ENCODE data around the gene NDUFS4. TPM values are rescaled to one million over a fixed set of nuclear protein-coding genes. Genes with fewer than 3 reads are reported as not detected.

Gene NDUFS4
- total and polyA plus RNA-seq, 2 of the 4 experiments (the other 2 are of a cell fraction) = 34.2 to 70.1 TPM

GRCh38 chr5:53575101-53575500 lies 14.7 kb downstream of the NDUFS4 start:
- H3K18ac ChIP-seq (ENCODE audit: low read depth, low read length) = no peak overlapping the region
- TF ChIP-seq RCOR1 (IDR thresholded peaks at IDR 0.05; ENCODE audit: insufficient replicate concordance, low read length) = no peak
- TF ChIP-seq MAFK (IDR thresholded peaks at IDR 0.05; ENCODE audit: low read depth, low read length) = no peak
- no peak for TF ChIP-seq MXI1 (IDR thresholded peaks at IDR 0.05; ENCODE audit: borderline replicate concordance, low read depth, low read length)
- TF ChIP-seq, protein P1, sequence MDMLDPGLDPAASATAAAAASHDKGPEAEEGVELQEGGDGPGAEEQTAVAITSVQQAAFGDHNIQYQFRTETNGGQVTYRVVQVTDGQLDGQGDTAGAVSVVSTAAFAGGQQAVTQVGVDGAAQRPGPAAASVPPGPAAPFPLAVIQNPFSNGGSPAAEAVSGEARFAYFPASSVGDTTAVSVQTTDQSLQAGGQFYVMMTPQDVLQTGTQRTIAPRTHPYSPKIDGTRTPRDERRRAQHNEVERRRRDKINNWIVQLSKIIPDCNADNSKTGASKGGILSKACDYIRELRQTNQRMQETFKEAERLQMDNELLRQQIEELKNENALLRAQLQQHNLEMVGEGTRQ (IDR thresholded peaks at IDR 0.05; ENCODE audit: low read depth, low read length) = no peak
- TF ChIP-seq FOS (IDR thresholded peaks at IDR 0.05; ENCODE audit: low read depth, low read length) = no peak
- no peak for TF ChIP-seq CHD1 (IDR thresholded peaks at IDR 0.05; ENCODE audit: low read depth, low read length)
- TF ChIP-seq NFE2L2 (IDR thresholded peaks at IDR 0.05; ENCODE audit: low read depth, low read length) = no peak
- TF ChIP-seq SMC3 (IDR thresholded peaks at IDR 0.05; ENCODE audit: low read depth, low read length) = no peak
- TF ChIP-seq RAD21 (IDR thresholded peaks at IDR 0.05; ENCODE audit: low read length) = no peak
- no peak for TF ChIP-seq RFX5 (IDR thresholded peaks at IDR 0.05; ENCODE audit: low read depth, low read length)
- no peak for TF ChIP-seq ELK1 (IDR thresholded peaks at IDR 0.05; ENCODE audit: borderline replicate concordance, low read depth, low read length)
- no peak overlapping the region for H2AK5ac ChIP-seq (ENCODE audit: low read depth, low read length)
- peaks cover 2% of the 10 kb centered on the region; the same call in 1 of the 2 replicates for H3K4me1 ChIP-seq (ENCODE audit: control insufficient read depth, insufficient read depth, low read length)
- no peak overlapping the region for H3K4ac ChIP-seq (ENCODE audit: low read depth, low read length)
- CTCF ChIA-PET = no interaction called here
- no peak overlapping the region for H3K4me3 ChIP-seq (ENCODE audit: insufficient read depth, low read depth, low read length)
- no peaks in the 10 kb centered on the region; the same call in 1 of the 2 replicates for H3K36me3 ChIP-seq (ENCODE audit: control insufficient read depth, insufficient read depth, low read length)
- no peak overlapping the region for H2AFZ ChIP-seq (replicated peaks; ENCODE audit: low read length, poor library complexity)
- in situ Hi-C loops (cut with MboI; ENCODE audit: low sequenced_read_pairs) (no loop called here), intact Hi-C loops (cut with micrococcal nuclease) (no loop called here), dilution Hi-C loops (cut with HindIII; ENCODE audit: low sequenced_read_pairs, unreplicated experiment) (no loop called here)
- H3K9me1 ChIP-seq (ENCODE audit: insufficient read depth, low read length) = no peaks in the 10 kb centered on the region; the same call in 1 of the 2 replicates
- H3K27me3 ChIP-seq (ENCODE audit: control insufficient read depth, insufficient read depth, low read length) = no peaks in the 10 kb centered on the region
- H3K9ac ChIP-seq (ENCODE audit: low read depth, low read length) = no peak overlapping the region
- DNase-seq = no peak
- H3K27ac ChIP-seq (ENCODE audit: insufficient read depth, low read length) = no peak overlapping the region
- no peak overlapping the region for H2BK20ac ChIP-seq (ENCODE audit: low read depth, low read length)
- no peak for ATAC-seq (ENCODE audit: low read depth)
- H3K14ac ChIP-seq (replicated peaks; ENCODE audit: low read depth, low read length) = no peak overlapping the region
- no peak overlapping the region for H3K4me2 ChIP-seq (ENCODE audit: low read depth, low read length)
- H3K56ac ChIP-seq (ENCODE audit: extremely low read depth, insufficient read depth, low read length) = no peak overlapping the region
- H4K20me1 ChIP-seq (ENCODE audit: insufficient read depth, low read length) = peaks cover 54% of the 10 kb centered on the region
- no peak overlapping the region for H3K23ac ChIP-seq (ENCODE audit: low read depth, low read length)
- no peak overlapping the region for H2BK120ac ChIP-seq (ENCODE audit: low read depth, low read length)
- H2AK9ac ChIP-seq (replicated peaks; ENCODE audit: low read depth, low read length, poor library complexity) = no peak overlapping the region
- no peak overlapping the region for H4K5ac ChIP-seq (ENCODE audit: low read depth, low read length)
- POLR2A ChIA-PET (ENCODE audit: unreplicated experiment) = no interaction called here
- H3K79me1 ChIP-seq (ENCODE audit: low read depth in 1 of 2, low read length in 2 of 2) = peaks cover 30 to 61% of the 10 kb centered on the region in 2 experiments
- H3K9me3 ChIP-seq (ENCODE audit: control insufficient read depth, insufficient read depth, low read length) = no peaks in the 10 kb centered on the region
- no peak overlapping the region for H2BK5ac ChIP-seq (ENCODE audit: low read depth, low read length, poor library complexity, severe bottlenecking)
- no peak overlapping the region for H4K8ac ChIP-seq (ENCODE audit: low read depth in 2 of 2, low read length in 2 of 2)
- no peak overlapping the region for H2BK15ac ChIP-seq (ENCODE audit: low read depth, low read length)
- no TSS peak for BruUV-seq (replicated peaks)
- H4K91ac ChIP-seq (ENCODE audit: insufficient read depth, low read depth, low read length) = no peak overlapping the region
- 100% methylated on average over 1 of the region's 3 CpGs; no CpG with 5 or more reads in 1 of the 2 experiments for WGBS, 2 experiments (ENCODE audit: extremely low coverage in 2 of 2, insufficient read length in 1 of 2)
